ENCODE data around the gene FOXA2. TPM values are rescaled to one million over a fixed set of nuclear protein-coding genes. Genes with fewer than 3 reads are reported as not detected.
A peak's percentile ranks its signal among the peaks of the same experiment; 100 is the strongest.

Gene FOXA2
- total and polyA plus RNA-seq, 2 of the 13 experiments (the other 11 are each of a cell fraction or from before 2014, with no cell fraction given), result 8.8 to 12.2 TPM

GRCh38 chr20:22577515-22578220 is 6.7 kb downstream of the FOXA2 start (continued):
- TF ChIP-seq GPN1 (CRISPR knock-in tag; IDR thresholded peaks at IDR 0.05; ENCODE audit: borderline replicate concordance), result no peak
- no peak for TF ChIP-seq ARID3A (IDR thresholded peaks at IDR 0.05; ENCODE audit: low read depth, low read length)
- no peak for TF ChIP-seq ZNF562 (CRISPR knock-in tag; IDR thresholded peaks at IDR 0.05; ENCODE audit: borderline replicate concordance)
- no peak for TF ChIP-seq SNRNP70 (IDR thresholded peaks at IDR 0.05; ENCODE audit: low read depth, low read length)
- no peak for TF ChIP-seq MED1 (CRISPR knock-in tag; IDR thresholded peaks at IDR 0.05)
- no peak for TF ChIP-seq BORCS8-MEF2B (CRISPR knock-in tag; IDR thresholded peaks at IDR 0.05)
- no peak for TF ChIP-seq KLF11 (CRISPR knock-in tag; IDR thresholded peaks at IDR 0.05)
- no peak for TF ChIP-seq ZNF101 (CRISPR knock-in tag; IDR thresholded peaks at IDR 0.05; ENCODE audit: borderline replicate concordance, low read depth)
- TF ChIP-seq MEF2D (CRISPR knock-in tag; IDR thresholded peaks at IDR 0.05), result no peak
- no peak for TF ChIP-seq ZNF619 (CRISPR knock-in tag; IDR thresholded peaks at IDR 0.05)
- no peak for TF ChIP-seq HMGA1 (CRISPR knock-in tag; conservative IDR thresholded peaks at IDR 0.05)
- TF ChIP-seq ZSCAN25 (CRISPR knock-in tag; IDR thresholded peaks at IDR 0.05), result peak; percentile 54
- TF ChIP-seq ZNF569 (CRISPR knock-in tag; IDR thresholded peaks at IDR 0.05; ENCODE audit: borderline replicate concordance), result 0 out of 2 replicates have a peak, but pooled peaks have one; percentile 33
- TF ChIP-seq GZF1 (CRISPR knock-in tag; IDR thresholded peaks at IDR 0.05), result no peak; the same call in 1 of the 2 replicates
- TF ChIP-seq CHCHD3 (CRISPR knock-in tag; IDR thresholded peaks at IDR 0.05), result no peak
- no peak for TF ChIP-seq ZNF318 (CRISPR knock-in tag; IDR thresholded peaks at IDR 0.05)
- no peak for TF ChIP-seq MAFG (CRISPR knock-in tag; IDR thresholded peaks at IDR 0.05)
- TF ChIP-seq GMEB2 (CRISPR knock-in tag; IDR thresholded peaks at IDR 0.05; ENCODE audit: low read depth), result no peak
